ENCODE results near the gene HOXB2. TPM values are rescaled to one million over a fixed set of nuclear protein-coding genes. Genes with fewer than 3 reads are reported as not detected.

HOXB2 gene
- total RNA-seq, 2 experiments from 2014 or later = not detected

GRCh38 chr17:48593126-48593829, 48.4 kb upstream of the HOXB2 start, which contains the start of gene HOXB5:
TSS of gene HOXB5 (minus strand) at chr17:48593779. CDS start at chr17:48593682, 97 bp downstream.
- Histone ChIP-seq H3K79me2 (ENCODE audit: insufficient read depth, low read depth, low read length) (no peaks in the 10 kb centered on the region), H3K4me1 (ENCODE audit: insufficient read depth, low read length, poor library complexity, severe bottlenecking) (peaks cover 6% of the 10 kb centered on the region), H3K27ac (ENCODE audit: low read depth, low read length, poor library complexity, severe bottlenecking) (no peak within 1 kb of the TSS), H4K20me1 (ENCODE audit: insufficient read depth, low read length) (no peaks in the 10 kb centered on the region), H2AFZ (ENCODE audit: low read length) (no peak within 1 kb of the TSS; the same call in 1 of the 2 replicates), H3K4me2 (ENCODE audit: low read length) (peak within 1 kb of the TSS; percentile 35; the same call in 1 of the 2 replicates), H3K36me3 (ENCODE audit: insufficient read depth, low read length) (no peaks in the 10 kb centered on the region), H3K9me2 (ENCODE audit: insufficient read depth, low read length) (no peaks in the 10 kb centered on the region), H3K9me3 (ENCODE audit: low read length) (no peaks in the 10 kb centered on the region), H3K4me3 (ENCODE audit: low read depth, low read length, poor library complexity, severe bottlenecking) (no peak within 1 kb of the TSS)
- DNase-seq (ENCODE audit: low spot score) = no peak
- intact Hi-C loops (cut with micrococcal nuclease; ENCODE audit: unreplicated experiment) = loop anchor here (10.0 kb wide), 1 partner anchor 328 kb away; no protein-coding TSS in a partner anchor
- TF ChIP-seq EZH2phosphoT487 (IDR thresholded peaks at IDR 0.05; ENCODE audit: borderline replicate concordance, low read depth, low read length) (no peak), CTCF (conservative IDR thresholded peaks at IDR 0.05; ENCODE audit: low read length) (no peak)
- BruUV-seq (replicated peaks) = no TSS peak
- CTCF ChIA-PET (ENCODE audit: unreplicated experiment) = interaction anchor here (1.1 kb wide), 1 partner anchor 243 kb away, joined by 3 read pairs; no protein-coding TSS in a partner anchor
- POLR2A ChIA-PET = no interaction called here

- Histone ChIP-seq H3K9me3 (ENCODE audit: low read length) (no peaks in the 10 kb centered on the region), H3K36me3 (ENCODE audit: insufficient read depth, low read length) (no peaks in the 10 kb centered on the region), H2AFZ (ENCODE audit: low read length) (no peak overlapping the region), H3K4me1 (ENCODE audit: insufficient read depth, low read length, poor library complexity, severe bottlenecking) (peaks cover 6% of the 10 kb centered on the region), H3K4me3 (ENCODE audit: low read depth, low read length, poor library complexity, severe bottlenecking) (no peak overlapping the region), H4K20me1 (ENCODE audit: insufficient read depth, low read length) (no peaks in the 10 kb centered on the region), H3K4me2 (ENCODE audit: low read length) (no peak overlapping the region), H3K79me2 (ENCODE audit: insufficient read depth, low read depth, low read length) (no peaks in the 10 kb centered on the region), H3K27ac (ENCODE audit: low read depth, low read length, poor library complexity, severe bottlenecking) (no peak overlapping the region), H3K9me2 (ENCODE audit: insufficient read depth, low read length) (no peaks in the 10 kb centered on the region)
- ChIA-PET CTCF (ENCODE audit: unreplicated experiment) (interaction anchor here (1.1 kb wide), 1 partner anchor 242 kb away, joined by 3 read pairs; no protein-coding TSS in a partner anchor), POLR2A (no interaction called here)
- no TSS peak for BruUV-seq (replicated peaks)
- no peak for TF ChIP-seq EZH2phosphoT487 (IDR thresholded peaks at IDR 0.05; ENCODE audit: borderline replicate concordance, low read depth, low read length)
- TF ChIP-seq CTCF (conservative IDR thresholded peaks at IDR 0.05; ENCODE audit: low read length) = no peak
- DNase-seq (ENCODE audit: low spot score) = no peak
- intact Hi-C loops (cut with micrococcal nuclease; ENCODE audit: unreplicated experiment) = loop anchor here (10.0 kb wide), 1 partner anchor 328 kb away; no protein-coding TSS in a partner anchor
Measured at GRCh38 chr17:48592577-48592976, 47.7 kb upstream of the HOXB2 start.

GRCh38 chr17:48592057-48592514, 47.2 kb upstream of the HOXB2 start:
- intact Hi-C loops (cut with micrococcal nuclease; ENCODE audit: unreplicated experiment) = loop anchor here (10.0 kb wide), 1 partner anchor 327 kb away; no protein-coding TSS in a partner anchor
- H2AFZ ChIP-seq (ENCODE audit: low read length) = no peak overlapping the region
- CTCF ChIA-PET (ENCODE audit: unreplicated experiment) = no interaction called here
- no peak overlapping the region for H3K4me2 ChIP-seq (ENCODE audit: low read length)
- H3K79me2 ChIP-seq (ENCODE audit: insufficient read depth, low read depth, low read length) = no peaks in the 10 kb centered on the region
- no peak overlapping the region for H3K27ac ChIP-seq (ENCODE audit: low read depth, low read length, poor library complexity, severe bottlenecking)
- no peaks in the 10 kb centered on the region for H3K36me3 ChIP-seq (ENCODE audit: insufficient read depth, low read length)
- peaks cover 11% of the 10 kb centered on the region for H3K4me1 ChIP-seq (ENCODE audit: insufficient read depth, low read length, poor library complexity, severe bottlenecking)
- no peaks in the 10 kb centered on the region for H3K9me2 ChIP-seq (ENCODE audit: insufficient read depth, low read length)
- no peak for DNase-seq (ENCODE audit: low spot score)
- no peak overlapping the region for H3K4me3 ChIP-seq (ENCODE audit: low read depth, low read length, poor library complexity, severe bottlenecking)
- POLR2A ChIA-PET = interaction anchor here (0.8 kb wide), 1 partner anchor 257 kb away, joined by 3 read pairs; no protein-coding TSS in a partner anchor
- no peak for TF ChIP-seq CTCF (conservative IDR thresholded peaks at IDR 0.05; ENCODE audit: low read length)
- TF ChIP-seq EZH2phosphoT487 (IDR thresholded peaks at IDR 0.05; ENCODE audit: borderline replicate concordance, low read depth, low read length) = no peak
- no TSS peak for BruUV-seq (replicated peaks)
- no peaks in the 10 kb centered on the region for H3K9me3 ChIP-seq (ENCODE audit: low read length)
- no peaks in the 10 kb centered on the region for H4K20me1 ChIP-seq (ENCODE audit: insufficient read depth, low read length)
